Loucy (cell line): ENCODE results near the gene CNTRL.
A peak's percentile ranks its signal among the peaks of the same experiment; 100 is the strongest.

Experiments
- EZH2phosphoT487 ChIP-seq: fragments of 200-600 bp; IDR thresholded peaks from 2 replicates; pipeline ENCODE4 v1.6.1; 2018; ENCODE audit warnings: antibody characterized with exemption, mild to moderate bottlenecking, moderate library complexity, borderline replicate concordance
- TF ChIP-seq, protein P1 (sequence below): fragments of 200-600 bp; sonication (generic); conservative IDR thresholded peaks from 2 replicates; pipeline ENCODE4 v1.5.1; 2014; ENCODE audit warnings: mild to moderate bottlenecking, antibody characterized with exemption, low read length

DNA sequence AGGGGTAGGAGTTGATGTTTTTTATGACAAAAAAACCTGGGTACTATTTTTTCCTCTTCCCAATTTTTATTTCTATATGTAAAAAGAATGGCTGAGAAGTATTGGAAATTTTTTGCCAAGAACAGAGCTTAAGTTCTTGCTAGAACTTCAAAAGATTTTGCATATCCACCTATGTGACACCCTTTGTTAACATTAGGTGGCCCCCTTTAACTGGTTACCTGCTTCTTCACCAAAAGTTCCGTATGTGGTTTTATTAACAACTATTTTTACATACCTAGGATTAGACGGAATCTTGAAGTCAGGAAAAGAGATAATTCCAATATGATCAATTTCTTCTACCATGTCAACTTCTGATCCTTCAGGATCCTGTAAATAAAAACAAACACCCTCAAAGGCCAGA, 40.2 kb upstream of the CNTRL start:
- TF ChIP-seq, protein P1, sequence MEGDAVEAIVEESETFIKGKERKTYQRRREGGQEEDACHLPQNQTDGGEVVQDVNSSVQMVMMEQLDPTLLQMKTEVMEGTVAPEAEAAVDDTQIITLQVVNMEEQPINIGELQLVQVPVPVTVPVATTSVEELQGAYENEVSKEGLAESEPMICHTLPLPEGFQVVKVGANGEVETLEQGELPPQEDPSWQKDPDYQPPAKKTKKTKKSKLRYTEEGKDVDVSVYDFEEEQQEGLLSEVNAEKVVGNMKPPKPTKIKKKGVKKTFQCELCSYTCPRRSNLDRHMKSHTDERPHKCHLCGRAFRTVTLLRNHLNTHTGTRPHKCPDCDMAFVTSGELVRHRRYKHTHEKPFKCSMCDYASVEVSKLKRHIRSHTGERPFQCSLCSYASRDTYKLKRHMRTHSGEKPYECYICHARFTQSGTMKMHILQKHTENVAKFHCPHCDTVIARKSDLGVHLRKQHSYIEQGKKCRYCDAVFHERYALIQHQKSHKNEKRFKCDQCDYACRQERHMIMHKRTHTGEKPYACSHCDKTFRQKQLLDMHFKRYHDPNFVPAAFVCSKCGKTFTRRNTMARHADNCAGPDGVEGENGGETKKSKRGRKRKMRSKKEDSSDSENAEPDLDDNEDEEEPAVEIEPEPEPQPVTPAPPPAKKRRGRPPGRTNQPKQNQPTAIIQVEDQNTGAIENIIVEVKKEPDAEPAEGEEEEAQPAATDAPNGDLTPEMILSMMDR = peak; percentile 36
- no peak for TF ChIP-seq EZH2phosphoT487
